Smooth muscle cell (in vitro differentiated cells): ENCODE data around the gene TCF4. TPM values are rescaled to one million over a fixed set of nuclear protein-coding genes. Genes with fewer than 3 reads are reported as not detected.

Experiments used
- DNase-seq: peaks from one replicate; lab custom pipeline; 2025; ENCODE audit not compliant: unreplicated experiment; lab: John Stamatoyannopoulos, UW
- H2AFZ ChIP-seq: fragments of 200-600 bp; sonication (generic); 2 replicates; pipeline ENCODE4 v1.6.0; 2016; ENCODE audit warnings: antibody characterized with exemption, low read depth, mild to moderate bottlenecking
- H3F3A ChIP-seq: fragments of 200-600 bp; sonication (generic); 2 replicates; pipeline ENCODE4 v1.6.0; 2017; ENCODE audit warnings: antibody characterized with exemption, low read depth
- H3K27ac ChIP-seq: fragments of 200-600 bp; sonication (generic); 2 replicates; pipeline ENCODE4 v1.5.1; 2016; ENCODE audit warnings: low read depth, mild to moderate bottlenecking
- H3K27me3 ChIP-seq: fragments of 200-600 bp; sonication (generic); 2 replicates; pipeline ENCODE4 v1.6.1; 2016; ENCODE audit warnings: low read depth, mild to moderate bottlenecking
- H3K36me3 ChIP-seq: fragments of 200-600 bp; sonication (generic); 2 replicates; pipeline ENCODE4 v1.5.1; 2016; ENCODE audit warnings: low read depth
- H3K4me1 ChIP-seq: fragments of 200-600 bp; sonication (generic); 2 replicates; pipeline ENCODE4 v1.5.1; 2016; ENCODE audit warnings: low read depth
- H3K4me2 ChIP-seq: fragments of 200-600 bp; sonication (generic); 2 replicates; pipeline ENCODE4 v1.6.0; 2016; ENCODE audit warnings: mild to moderate bottlenecking
- H3K4me3 ChIP-seq: fragments of 200-600 bp; sonication (generic); 2 replicates; pipeline ENCODE4 v1.5.1; 2016; ENCODE audit warnings: mild to moderate bottlenecking
- H3K79me2 ChIP-seq: fragments of 200-600 bp; sonication (generic); 2 replicates; pipeline ENCODE4 v1.6.0; 2016; ENCODE audit warnings: low read depth, mild to moderate bottlenecking
- H3K9ac ChIP-seq: fragments of 200-600 bp; sonication (generic); 2 replicates; pipeline ENCODE4 v1.6.0; 2016; ENCODE audit warnings: low read depth
- H3K9me3 ChIP-seq: fragments of 200-600 bp; sonication (generic); replicated peaks from 2 replicates; pipeline ENCODE4 v1.5.1; 2016; ENCODE audit warnings: low read depth
- H4K20me1 ChIP-seq: fragments of 200-600 bp; sonication (generic); 2 replicates; pipeline ENCODE4 v1.6.0; 2016; ENCODE audit warnings: low read depth
- WGBS: methylation state at CpG from one replicate; pipeline ENCODE4 v1.1.7; 2016; ENCODE audit warnings: low lambda C conversion rate; 5-methylcytosine and 5-hydroxymethylcytosine counted together
- polyA plus RNA-seq: library from polyadenylated mRNA; unstranded; fragments of >200 nt; fragmentation: Nextera tagmentation; extraction: Ambion mirVana; gene quantifications from 2 replicates; pipeline ENCODE4 v1.2.1, GENCODE V29; 2016
- total RNA-seq: library from RNA; depleted of rRNA; stranded (reverse); fragments of >200 nt; gene quantifications from 2 replicates; pipeline ENCODE4 v1.2.3, GENCODE V29; 2014
- TF ChIP-seq, protein P1 (sequence below): fragments of 200-600 bp; sonication (generic); IDR thresholded peaks from 2 replicates; pipeline ENCODE4 v1.5.1; 2017; ENCODE audit warnings: borderline replicate concordance, mild to moderate bottlenecking, antibody characterized with exemption; ENCODE audit not compliant: insufficient read depth, poor library complexity, severe bottlenecking

The TCF4 gene
- total and polyA plus RNA-seq, 2 experiments from 2014 or later: 105 to 120 TPM

DNA sequence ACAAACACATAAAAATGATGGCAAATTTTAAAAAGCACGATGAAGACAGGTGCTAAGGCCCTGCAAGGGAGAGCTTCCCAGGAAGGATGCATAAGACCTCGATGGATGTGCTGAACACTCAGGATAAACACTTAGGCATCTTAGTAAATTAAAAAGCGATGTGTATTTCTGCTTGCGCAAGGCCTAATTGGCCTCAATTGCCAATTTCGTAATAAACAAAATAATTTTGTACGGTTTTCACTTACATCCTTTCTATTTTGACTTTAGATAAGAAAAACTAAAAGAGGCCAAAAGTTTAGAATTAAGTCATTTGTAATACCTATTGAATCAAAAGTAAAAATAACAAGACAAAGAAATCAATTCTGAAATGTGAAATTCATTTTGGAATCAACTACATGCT, 189.1 kb downstream of the TCF4 start:
- Histone ChIP-seq H3K4me1 (peaks cover 44% of the 10 kb centered on the region), H3K79me2 (peaks cover 82% of the 10 kb centered on the region), H3K36me3 (no peaks in the 10 kb centered on the region), H4K20me1 (peaks cover 25% of the 10 kb centered on the region), H3K9ac (no peak overlapping the region), H3K4me2 (peak overlapping the region; percentile 87), H3K4me3 (peak overlapping the region; percentile 49), H3K27ac (peak overlapping the region; percentile 99), H3K9me3 (no peaks in the 10 kb centered on the region), H3F3A (peaks cover 35% of the 10 kb centered on the region), H3K27me3 (no peaks in the 10 kb centered on the region), H2AFZ (no peak overlapping the region)
- 90% methylated on average over 6 of the region's 6 CpGs for WGBS
- TF ChIP-seq, protein P1, sequence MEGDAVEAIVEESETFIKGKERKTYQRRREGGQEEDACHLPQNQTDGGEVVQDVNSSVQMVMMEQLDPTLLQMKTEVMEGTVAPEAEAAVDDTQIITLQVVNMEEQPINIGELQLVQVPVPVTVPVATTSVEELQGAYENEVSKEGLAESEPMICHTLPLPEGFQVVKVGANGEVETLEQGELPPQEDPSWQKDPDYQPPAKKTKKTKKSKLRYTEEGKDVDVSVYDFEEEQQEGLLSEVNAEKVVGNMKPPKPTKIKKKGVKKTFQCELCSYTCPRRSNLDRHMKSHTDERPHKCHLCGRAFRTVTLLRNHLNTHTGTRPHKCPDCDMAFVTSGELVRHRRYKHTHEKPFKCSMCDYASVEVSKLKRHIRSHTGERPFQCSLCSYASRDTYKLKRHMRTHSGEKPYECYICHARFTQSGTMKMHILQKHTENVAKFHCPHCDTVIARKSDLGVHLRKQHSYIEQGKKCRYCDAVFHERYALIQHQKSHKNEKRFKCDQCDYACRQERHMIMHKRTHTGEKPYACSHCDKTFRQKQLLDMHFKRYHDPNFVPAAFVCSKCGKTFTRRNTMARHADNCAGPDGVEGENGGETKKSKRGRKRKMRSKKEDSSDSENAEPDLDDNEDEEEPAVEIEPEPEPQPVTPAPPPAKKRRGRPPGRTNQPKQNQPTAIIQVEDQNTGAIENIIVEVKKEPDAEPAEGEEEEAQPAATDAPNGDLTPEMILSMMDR: no peak
- DNase-seq: no peak

DNA sequence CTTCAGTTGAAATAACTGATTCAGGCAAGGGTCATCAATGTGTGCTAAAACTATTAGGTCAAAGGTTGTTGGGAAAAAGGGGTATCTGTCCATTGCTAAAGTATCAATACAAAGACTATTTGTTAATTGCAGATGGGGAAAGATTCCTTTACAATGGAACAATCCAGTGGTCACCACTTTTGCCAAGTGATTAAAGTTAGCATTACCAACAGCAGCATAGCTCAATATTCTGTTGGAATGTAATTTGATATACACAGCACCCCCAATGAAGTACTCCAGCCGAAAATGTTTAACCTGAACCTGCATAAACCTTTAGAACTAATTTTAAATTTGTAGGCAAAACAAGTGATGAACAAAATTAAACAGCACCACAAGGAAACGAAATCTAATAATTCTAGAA, 191.0 kb downstream of the TCF4 start:
- H3K27me3 ChIP-seq: no peaks in the 10 kb centered on the region
- H3F3A ChIP-seq: peaks cover 20% of the 10 kb centered on the region
- H4K20me1 ChIP-seq: peaks cover 31% of the 10 kb centered on the region
- H3K36me3 ChIP-seq: no peaks in the 10 kb centered on the region
- H3K27ac ChIP-seq: peak overlapping the region; percentile 59
- H3K9ac ChIP-seq: no peak overlapping the region
- peak overlapping the region; percentile 47 for H3K4me2 ChIP-seq
- 64% methylated on average over 2 of the region's 2 CpGs for WGBS
- H3K79me2 ChIP-seq: peaks cover 90% of the 10 kb centered on the region
- TF ChIP-seq, protein P1: no peak
- H3K9me3 ChIP-seq: no peaks in the 10 kb centered on the region
- H2AFZ ChIP-seq: no peak overlapping the region
- peaks cover 26% of the 10 kb centered on the region for H3K4me1 ChIP-seq
- H3K4me3 ChIP-seq: no peak overlapping the region
- DNase-seq: no peak

DNA sequence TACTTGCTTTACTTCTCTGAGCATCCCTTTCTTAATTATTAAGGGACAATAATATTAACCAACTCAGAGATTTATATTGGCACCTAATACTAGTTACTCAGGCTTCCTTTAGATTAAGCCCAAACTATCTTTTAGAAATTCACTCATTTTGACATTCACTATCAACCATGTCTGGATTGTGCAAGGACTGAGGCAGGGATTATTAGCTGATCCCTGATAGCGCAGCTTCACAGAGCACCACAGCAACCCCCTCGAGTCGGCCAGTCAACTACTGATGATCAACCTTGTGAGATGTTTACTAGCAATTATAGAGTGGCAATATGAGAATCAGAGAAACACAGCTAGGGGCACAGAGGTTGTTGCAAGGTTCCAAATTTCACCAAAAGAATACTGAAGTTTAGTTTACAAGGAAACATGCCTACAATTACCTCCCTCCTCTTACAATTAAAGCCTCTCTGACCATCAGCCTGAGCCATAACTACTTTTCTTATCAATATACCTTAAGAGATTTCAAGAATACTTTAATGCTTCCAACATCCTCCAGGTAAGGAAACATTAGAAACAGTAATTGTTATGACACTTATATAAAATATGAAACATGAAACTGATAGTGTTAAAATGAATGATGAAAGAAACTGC, 191.6 kb downstream of the TCF4 start:
- Histone ChIP-seq H3K4me1 (peaks cover 21% of the 10 kb centered on the region), H3K36me3 (no peaks in the 10 kb centered on the region), H3K4me2 (peak overlapping the region; percentile 47), H2AFZ (no peak overlapping the region), H3K9me3 (no peaks in the 10 kb centered on the region), H3K9ac (no peak overlapping the region), H4K20me1 (peaks cover 32% of the 10 kb centered on the region), H3F3A (peaks cover 14% of the 10 kb centered on the region), H3K79me2 (peaks cover 94% of the 10 kb centered on the region), H3K4me3 (no peak overlapping the region), H3K27me3 (no peaks in the 10 kb centered on the region), H3K27ac (peak overlapping the region; percentile 59)
- no peak for DNase-seq
- TF ChIP-seq, protein P1: no peak
- 21% methylated on average over 3 of the region's 3 CpGs for WGBS

DNA sequence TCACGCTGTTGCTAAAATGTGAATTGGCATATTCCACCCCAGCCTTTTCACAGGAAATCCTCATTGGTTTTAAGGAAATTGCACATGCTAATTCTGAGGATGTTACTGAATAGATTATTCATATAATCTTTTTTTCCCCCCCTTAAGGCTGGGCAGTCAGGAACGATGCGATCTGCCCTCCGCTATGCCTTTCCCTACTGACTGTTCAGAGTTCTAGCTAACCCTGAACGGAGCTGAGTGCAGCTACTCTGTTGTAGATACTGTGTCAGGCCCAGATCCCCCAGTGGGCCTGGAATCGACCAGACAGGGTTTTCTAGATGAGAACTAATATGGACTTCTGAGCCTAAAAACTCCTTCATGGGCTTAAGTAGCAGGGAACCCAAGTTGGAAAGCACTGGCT, 192.2 kb downstream of the TCF4 start:
- H2AFZ ChIP-seq: no peak overlapping the region
- no peaks in the 10 kb centered on the region for H3K9me3 ChIP-seq
- TF ChIP-seq, protein P1: no peak
- H4K20me1 ChIP-seq: peaks cover 32% of the 10 kb centered on the region
- no peaks in the 10 kb centered on the region for H3K36me3 ChIP-seq
- peaks cover 97% of the 10 kb centered on the region for H3K79me2 ChIP-seq
- H3K9ac ChIP-seq: no peak overlapping the region
- peak overlapping the region; percentile 47 for H3K4me2 ChIP-seq
- no peak overlapping the region for H3K4me3 ChIP-seq
- 89% methylated on average over 6 of the region's 6 CpGs for WGBS
- peaks cover 13% of the 10 kb centered on the region for H3F3A ChIP-seq
- peak overlapping the region; percentile 59 for H3K27ac ChIP-seq
- H3K4me1 ChIP-seq: peaks cover 17% of the 10 kb centered on the region
- DNase-seq: no peak
- no peaks in the 10 kb centered on the region for H3K27me3 ChIP-seq
